ENCODE measurements around the gene SMCO1. TPM values are rescaled to one million over a fixed set of nuclear protein-coding genes. Genes with fewer than 3 reads are reported as not detected.

The SMCO1 gene
- not detected in 2 replicates for total RNA-seq

GRCh38 chr3:196514913-196515621 is at the start of gene SMCO1:
Gene SMCO1, minus strand, starts transcription at chr3:196515346. Its CDS starts 137 bp downstream, at chr3:196515209.

GRCh38 chr3:196503196-196504076 is 11.7 kb downstream of the SMCO1 start, which contains the start of gene RNF168:
Gene RNF168, minus strand, starts transcription at chr3:196503768. Its CDS starts 595 bp downstream, at chr3:196503173.

Other genes starting within 250 kb of the SMCO1 start
- 58.9 and 70.0 TPM in 2 replicates for gene PCYT1A, start 227.6 kb downstream of the SMCO1 start, total RNA-seq
- gene DYNLT2B, start 197.1 kb downstream of the SMCO1 start, total RNA-seq, result 25.3 and 28.9 TPM in 2 replicates
- gene TM4SF19, start 177.0 kb downstream of the SMCO1 start, total RNA-seq, result 1.8 TPM in 1 of 2 replicates, not detected in the other
- gene UBXN7, start 82.9 kb downstream of the SMCO1 start, total RNA-seq, result 4.6 and 8.6 TPM in 2 replicates
- gene RNF168, start 11.6 kb downstream of the SMCO1 start, total RNA-seq, result 13.2 TPM in 2 replicates
- 3.0 and 5.9 TPM in 2 replicates for gene WDR53, start 53.2 kb upstream of the SMCO1 start, total RNA-seq
- gene FBXO45, start 53.3 kb upstream of the SMCO1 start, total RNA-seq, result 7.2 and 11.5 TPM in 2 replicates
- 0.07 and 0.33 TPM in 2 replicates for gene NRROS, start 124.3 kb upstream of the SMCO1 start, total RNA-seq
- gene CEP19, start 196.9 kb upstream of the SMCO1 start, total RNA-seq, result 0.71 and 1.2 TPM in 2 replicates
- gene PIGX, start 197.0 kb upstream of the SMCO1 start, total RNA-seq, result 24.9 and 27.0 TPM in 2 replicates
- gene PAK2, start 224.5 kb upstream of the SMCO1 start, total RNA-seq, result 22.9 and 31.1 TPM in 2 replicates